ENCODE data around the gene REPIN1.

Gene REPIN1

GRCh38 chr7:150368096-150368883, at the start of gene REPIN1:
REPIN1 (plus strand) TSS chr7:150368822; CDS start chr7:150369712, 890 bp downstream.
- peak; percentile 86 for DNase-seq

- DNase-seq: no peak
Measured at GRCh38 chr7:150321788-150322113, 46.9 kb upstream of the REPIN1 start.

- DNase-seq: peak; percentile 55
Measured at GRCh38 chr7:150322114-150322832, 46.3 kb upstream of the REPIN1 start.

- DNase-seq: peak; percentile 61
Measured at GRCh38 chr7:150322833-150323681, 45.6 kb upstream of the REPIN1 start, which contains the start of the genes ACTR3C and LRRC61. ACTR3C (minus strand) TSS chr7:150323545; CDS start chr7:150295296, 28,249 bp downstream. LRRC61 (plus strand) TSS chr7:150323355; CDS start chr7:150336862, 13,507 bp downstream.

- DNase-seq: no peak
Measured at GRCh38 chr7:150323682-150324372, 44.8 kb upstream of the REPIN1 start.

- no peak for DNase-seq
Measured at GRCh38 chr7:150324373-150324961, 44.2 kb upstream of the REPIN1 start.

- no peak for DNase-seq
Measured at GRCh38 chr7:150325110-150325611, 43.5 kb upstream of the REPIN1 start.

GRCh38 chr7:150325901-150326300, 42.7 kb upstream of the REPIN1 start:
- DNase-seq: no peak

GRCh38 chr7:150326657-150327268, 41.9 kb upstream of the REPIN1 start:
- no peak for DNase-seq

GRCh38 chr7:150327308-150327707, 41.3 kb upstream of the REPIN1 start:
- DNase-seq: no peak

- DNase-seq: no peak
Measured at GRCh38 chr7:150329331-150330120, 39.1 kb upstream of the REPIN1 start.

- no peak for DNase-seq
Measured at GRCh38 chr7:150330211-150330885, 38.3 kb upstream of the REPIN1 start.

GRCh38 chr7:150332852-150333635, 35.6 kb upstream of the REPIN1 start:
- DNase-seq: no peak

- no peak for DNase-seq
Measured at GRCh38 chr7:150333659-150334058, 35.0 kb upstream of the REPIN1 start.

- no peak for DNase-seq
Measured at GRCh38 chr7:150334108-150334507, 34.5 kb upstream of the REPIN1 start.

GRCh38 chr7:150335108-150335773, 33.4 kb upstream of the REPIN1 start:
- no peak for DNase-seq

GRCh38 chr7:150335774-150336112, 32.9 kb upstream of the REPIN1 start:
- DNase-seq: no peak

GRCh38 chr7:150336746-150337145, 31.9 kb upstream of the REPIN1 start:
- no peak for DNase-seq

- DNase-seq: no peak
Measured at GRCh38 chr7:150337179-150337578, 31.4 kb upstream of the REPIN1 start.
